OCI-LY7 (cell line): Measurements from ENCODE around the gene TNFRSF12A. TPM values are rescaled to one million over a fixed set of nuclear protein-coding genes. Genes with fewer than 3 reads are reported as not detected.

ENCODE experiments used
- BruUV-seq: library from RNA; stranded (reverse); fragments of 400-500 nt; replicated peaks from 2 replicates; lab custom pipeline; 2021; lab: Mats Ljungman, UMichigan
- CTCF ChIA-PET: fragments of 300-600 bp; sonication (Branson Sonifier 250); formaldehyde crosslinking; loops from one replicate; lab custom pipeline; 2022; ENCODE audit warnings: antibody characterized with exemption; ENCODE audit not compliant: unreplicated experiment; lab: Charles Lee
- POLR2A ChIA-PET: fragments of 300-600 bp; sonication (Branson Sonifier 250); formaldehyde crosslinking; loops from one replicate; lab custom pipeline; 2022; ENCODE audit warnings: antibody characterized with exemption; lab: Charles Lee
- DNase-seq: peaks from one replicate; pipeline ENCODE4 v3.0.0-alpha.2; 2015; ENCODE audit warnings: low spot score
- H2AFZ ChIP-seq: fragments of 200-600 bp; sonication (generic), shearing (Covaris generic); 2 replicates; pipeline ENCODE4 v1.6.1; 2014; ENCODE audit warnings: mild to moderate bottlenecking, antibody characterized with exemption, low read length, moderate library complexity
- H3K27ac ChIP-seq: fragments of 200-600 bp; sonication (generic); 2 replicates; pipeline ENCODE4 v1.5.1; 2014; ENCODE audit warnings: mixed run types, low read depth, mild to moderate bottlenecking, moderate library complexity, low read length, inconsistent platforms; ENCODE audit not compliant: poor library complexity, severe bottlenecking
- H3K36me3 ChIP-seq: fragments of 200-600 bp; sonication (generic); 2 replicates; pipeline ENCODE4 v1.6.1; 2014; ENCODE audit warnings: mild to moderate bottlenecking, antibody characterized with exemption, low read length, moderate library complexity, mixed read lengths; ENCODE audit not compliant: insufficient read depth
- H3K4me1 ChIP-seq: fragments of 200-600 bp; sonication (generic); 2 replicates; pipeline ENCODE4 v1.5.1; 2014; ENCODE audit warnings: mild to moderate bottlenecking, low read length; ENCODE audit not compliant: insufficient read depth, poor library complexity, severe bottlenecking
- H3K4me2 ChIP-seq: fragments of 200-600 bp; sonication (generic); 2 replicates; pipeline ENCODE4 v1.6.1; 2014; ENCODE audit warnings: mild to moderate bottlenecking, low read length
- H3K4me3 ChIP-seq: fragments of 200-600 bp; sonication (generic); 2 replicates; pipeline ENCODE4 v1.5.1; 2014; ENCODE audit warnings: mild to moderate bottlenecking, low read depth, low read length; ENCODE audit not compliant: poor library complexity, severe bottlenecking
- H3K79me2 ChIP-seq: fragments of 200-600 bp; sonication (generic); 2 replicates; pipeline ENCODE4 v1.6.1; 2016; ENCODE audit warnings: low read depth, mild to moderate bottlenecking, low read length, moderate library complexity, mixed read lengths; ENCODE audit not compliant: insufficient read depth
- H3K9me2 ChIP-seq: fragments of 200-600 bp; sonication (generic); 2 replicates; pipeline ENCODE4 v1.6.1; 2016; ENCODE audit warnings: mild to moderate bottlenecking, low read length, mixed read lengths; ENCODE audit not compliant: insufficient read depth
- H3K9me3 ChIP-seq: fragments of 200-600 bp; sonication (generic); 2 replicates; pipeline ENCODE4 v1.6.1; 2014; ENCODE audit warnings: mild to moderate bottlenecking, mixed run types, low read length, mixed read lengths
- H4K20me1 ChIP-seq: fragments of 200-600 bp; sonication (generic); 2 replicates; pipeline ENCODE4 v1.6.1; 2014; ENCODE audit warnings: mild to moderate bottlenecking, antibody characterized with exemption, low read length, moderate library complexity, mixed read lengths; ENCODE audit not compliant: insufficient read depth
- CTCF ChIP-seq: fragments of 200-600 bp; sonication (generic); conservative IDR thresholded peaks from 2 replicates; pipeline ENCODE4 v1.5.1; 2014; ENCODE audit warnings: mild to moderate bottlenecking, antibody characterized with exemption, low read length, moderate library complexity, mixed read lengths
- EZH2phosphoT487 ChIP-seq: fragments of 200-600 bp; sonication (generic); IDR thresholded peaks from 2 replicates; pipeline ENCODE4 v1.6.1; 2018; ENCODE audit warnings: low read depth, borderline replicate concordance, mild to moderate bottlenecking, mixed run types, antibody characterized with exemption, low read length, moderate library complexity, mixed read lengths
- intact Hi-C: fragments of 100-400 bp; cut with micrococcal nuclease; formaldehyde crosslinking; loops from one replicate; pipeline ENCODE4 v1.10.0; 2022; ENCODE audit not compliant: unreplicated experiment
- total RNA-seq, 2 experiments: library from RNA; depleted of rRNA in 1 of 2; stranded (reverse); fragments of >200 nt in 1 of 2; shearing (Covaris generic) in 1 of 2; gene quantifications; 2 replicates each; pipeline ENCODE4 v1.2.3, GENCODE V29; 2014 to 2022

TNFRSF12A gene
- total RNA-seq, 2 experiments from 2014 or later: 1.9 to 4.9 TPM

GRCh38 chr16:2971134-2971984 is 48.8 kb upstream of the TNFRSF12A start:
- Histone ChIP-seq H3K9me2 (no peaks in the 10 kb centered on the region), H2AFZ (no peak overlapping the region), H3K9me3 (no peaks in the 10 kb centered on the region), H3K4me2 (peak overlapping the region; percentile 74), H3K4me3 (peak overlapping the region; percentile 99), H3K79me2 (no peaks in the 10 kb centered on the region; the same call in 1 of the 2 replicates), H3K27ac (no peak overlapping the region), H3K36me3 (peaks cover 62% of the 10 kb centered on the region), H4K20me1 (peaks cover 6% of the 10 kb centered on the region; the same call in 1 of the 2 replicates), H3K4me1 (peaks cover 35% of the 10 kb centered on the region)
- POLR2A ChIA-PET: interaction anchor here (1.0 kb wide), 1 partner anchor 26 kb away, joined by 3 read pairs; no protein-coding TSS in a partner anchor
- TF ChIP-seq EZH2phosphoT487 (no peak), CTCF (peak; percentile 41; the same call in 1 of the 2 replicates)
- no peak for DNase-seq
- CTCF ChIA-PET: interaction anchor here (0.6 kb wide), 1 partner anchor 12 kb away, joined by 3 read pairs; no protein-coding TSS in a partner anchor
- BruUV-seq: no TSS peak
- intact Hi-C loops: no loop called here

- peaks cover 70% of the 10 kb centered on the region for H3K36me3 ChIP-seq
- ChIA-PET CTCF (interaction anchor here (0.6 kb wide), 1 partner anchor 11 kb away, joined by 3 read pairs; no protein-coding TSS in a partner anchor), POLR2A (interaction anchor here (0.7 to 1.0 kb wide), 2 partner anchors 25 to 51 kb away, joined by 3 read pairs; no protein-coding TSS in a partner anchor)
- peaks cover 6% of the 10 kb centered on the region; the same call in 1 of the 2 replicates for H4K20me1 ChIP-seq
- no TSS peak for BruUV-seq
- no peak overlapping the region for H3K4me3 ChIP-seq
- no peaks in the 10 kb centered on the region for H3K9me2 ChIP-seq
- peaks cover 35% of the 10 kb centered on the region for H3K4me1 ChIP-seq
- TF ChIP-seq CTCF (no peak), EZH2phosphoT487 (no peak)
- no peak overlapping the region for H2AFZ ChIP-seq
- peak overlapping the region; percentile 74; the same call in 1 of the 2 replicates for H3K4me2 ChIP-seq
- no peaks in the 10 kb centered on the region for H3K9me3 ChIP-seq
- DNase-seq: no peak
- no peak overlapping the region for H3K27ac ChIP-seq
- no peaks in the 10 kb centered on the region; the same call in 1 of the 2 replicates for H3K79me2 ChIP-seq
- intact Hi-C loops: no loop called here
These were observed 48.0 kb upstream of the TNFRSF12A start for GRCh38 chr16:2971985-2972784.
